Measurements from ENCODE around the gene RPLP2. TPM values are rescaled to one million over a fixed set of nuclear protein-coding genes. Genes with fewer than 3 reads are reported as not detected.

The RPLP2 gene
- total RNA-seq, 1 experiment from 2014 or later: 2,582 TPM

DNA sequence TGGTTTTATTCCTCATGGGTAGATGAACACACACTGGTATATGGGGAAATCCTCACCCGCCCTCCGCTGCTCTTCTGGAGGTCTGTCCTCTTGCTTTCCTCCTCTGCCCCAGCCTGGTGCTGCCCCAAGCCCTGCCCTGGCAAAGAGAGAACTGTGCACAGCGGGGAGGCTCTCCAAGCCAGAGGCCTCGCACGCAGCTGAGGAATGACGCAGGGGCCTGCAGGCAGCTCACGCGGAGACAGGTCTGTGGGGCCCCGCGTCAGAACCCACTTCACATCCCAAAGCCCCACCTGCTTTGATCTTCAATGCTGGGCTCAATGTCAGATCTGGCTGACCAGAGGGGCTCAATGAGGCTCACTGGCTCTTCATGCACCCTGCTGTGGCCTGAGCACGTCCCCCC, 42.5 kb upstream of the RPLP2 start (continued):
- TF ChIP-seq, protein P1, sequence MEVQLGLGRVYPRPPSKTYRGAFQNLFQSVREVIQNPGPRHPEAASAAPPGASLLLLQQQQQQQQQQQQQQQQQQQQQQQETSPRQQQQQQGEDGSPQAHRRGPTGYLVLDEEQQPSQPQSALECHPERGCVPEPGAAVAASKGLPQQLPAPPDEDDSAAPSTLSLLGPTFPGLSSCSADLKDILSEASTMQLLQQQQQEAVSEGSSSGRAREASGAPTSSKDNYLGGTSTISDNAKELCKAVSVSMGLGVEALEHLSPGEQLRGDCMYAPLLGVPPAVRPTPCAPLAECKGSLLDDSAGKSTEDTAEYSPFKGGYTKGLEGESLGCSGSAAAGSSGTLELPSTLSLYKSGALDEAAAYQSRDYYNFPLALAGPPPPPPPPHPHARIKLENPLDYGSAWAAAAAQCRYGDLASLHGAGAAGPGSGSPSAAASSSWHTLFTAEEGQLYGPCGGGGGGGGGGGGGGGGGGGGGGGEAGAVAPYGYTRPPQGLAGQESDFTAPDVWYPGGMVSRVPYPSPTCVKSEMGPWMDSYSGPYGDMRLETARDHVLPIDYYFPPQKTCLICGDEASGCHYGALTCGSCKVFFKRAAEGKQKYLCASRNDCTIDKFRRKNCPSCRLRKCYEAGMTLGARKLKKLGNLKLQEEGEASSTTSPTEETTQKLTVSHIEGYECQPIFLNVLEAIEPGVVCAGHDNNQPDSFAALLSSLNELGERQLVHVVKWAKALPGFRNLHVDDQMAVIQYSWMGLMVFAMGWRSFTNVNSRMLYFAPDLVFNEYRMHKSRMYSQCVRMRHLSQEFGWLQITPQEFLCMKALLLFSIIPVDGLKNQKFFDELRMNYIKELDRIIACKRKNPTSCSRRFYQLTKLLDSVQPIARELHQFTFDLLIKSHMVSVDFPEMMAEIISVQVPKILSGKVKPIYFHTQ (CRISPR knock-in tag; IDR thresholded peaks at IDR 0.05): no peak
- no peak for TF ChIP-seq ZNF263 (CRISPR knock-in tag; IDR thresholded peaks at IDR 0.05; ENCODE audit: low read depth)
- TF ChIP-seq, protein P2, sequence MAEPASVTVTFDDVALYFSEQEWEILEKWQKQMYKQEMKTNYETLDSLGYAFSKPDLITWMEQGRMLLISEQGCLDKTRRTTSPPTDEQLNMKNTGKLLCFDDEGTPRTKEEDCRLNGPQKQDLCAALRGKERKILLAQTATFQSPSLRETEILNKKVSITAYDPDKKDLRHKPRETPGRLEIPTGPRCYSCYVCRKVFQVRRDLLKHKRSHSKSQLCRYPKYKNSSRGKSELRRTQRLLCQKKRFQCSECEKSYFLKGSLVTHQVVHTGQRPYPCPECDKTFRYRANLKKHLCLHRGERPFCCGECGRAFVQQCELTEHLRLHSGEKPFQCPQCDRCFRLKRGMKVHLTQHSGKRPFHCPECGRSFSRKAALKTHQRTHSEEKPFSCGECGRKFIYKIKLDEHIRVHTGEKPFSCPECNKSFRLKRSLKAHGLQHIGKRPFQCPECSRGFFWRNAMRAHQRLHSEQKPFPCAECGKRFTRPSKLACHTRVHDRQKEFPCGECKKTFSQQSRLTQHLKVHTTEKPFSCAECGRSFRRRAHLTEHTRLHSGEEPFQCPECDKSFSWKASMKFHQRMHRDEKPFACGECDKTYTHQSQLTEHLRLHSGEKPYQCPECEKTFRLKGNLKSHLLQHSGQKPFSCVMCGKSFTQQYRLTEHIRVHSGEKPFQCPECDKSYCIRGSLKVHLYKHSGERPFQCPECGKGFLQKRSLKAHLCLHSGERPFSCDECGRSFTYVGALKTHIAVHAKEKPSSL (CRISPR knock-in tag; conservative IDR thresholded peaks at IDR 0.05): no peak
- TF ChIP-seq, protein P3, sequence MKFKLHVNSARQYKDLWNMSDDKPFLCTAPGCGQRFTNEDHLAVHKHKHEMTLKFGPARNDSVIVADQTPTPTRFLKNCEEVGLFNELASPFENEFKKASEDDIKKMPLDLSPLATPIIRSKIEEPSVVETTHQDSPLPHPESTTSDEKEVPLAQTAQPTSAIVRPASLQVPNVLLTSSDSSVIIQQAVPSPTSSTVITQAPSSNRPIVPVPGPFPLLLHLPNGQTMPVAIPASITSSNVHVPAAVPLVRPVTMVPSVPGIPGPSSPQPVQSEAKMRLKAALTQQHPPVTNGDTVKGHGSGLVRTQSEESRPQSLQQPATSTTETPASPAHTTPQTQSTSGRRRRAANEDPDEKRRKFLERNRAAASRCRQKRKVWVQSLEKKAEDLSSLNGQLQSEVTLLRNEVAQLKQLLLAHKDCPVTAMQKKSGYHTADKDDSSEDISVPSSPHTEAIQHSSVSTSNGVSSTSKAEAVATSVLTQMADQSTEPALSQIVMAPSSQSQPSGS (CRISPR knock-in tag; IDR thresholded peaks at IDR 0.05; ENCODE audit: borderline replicate concordance, low read depth): no peak
- TF ChIP-seq, protein P4, sequence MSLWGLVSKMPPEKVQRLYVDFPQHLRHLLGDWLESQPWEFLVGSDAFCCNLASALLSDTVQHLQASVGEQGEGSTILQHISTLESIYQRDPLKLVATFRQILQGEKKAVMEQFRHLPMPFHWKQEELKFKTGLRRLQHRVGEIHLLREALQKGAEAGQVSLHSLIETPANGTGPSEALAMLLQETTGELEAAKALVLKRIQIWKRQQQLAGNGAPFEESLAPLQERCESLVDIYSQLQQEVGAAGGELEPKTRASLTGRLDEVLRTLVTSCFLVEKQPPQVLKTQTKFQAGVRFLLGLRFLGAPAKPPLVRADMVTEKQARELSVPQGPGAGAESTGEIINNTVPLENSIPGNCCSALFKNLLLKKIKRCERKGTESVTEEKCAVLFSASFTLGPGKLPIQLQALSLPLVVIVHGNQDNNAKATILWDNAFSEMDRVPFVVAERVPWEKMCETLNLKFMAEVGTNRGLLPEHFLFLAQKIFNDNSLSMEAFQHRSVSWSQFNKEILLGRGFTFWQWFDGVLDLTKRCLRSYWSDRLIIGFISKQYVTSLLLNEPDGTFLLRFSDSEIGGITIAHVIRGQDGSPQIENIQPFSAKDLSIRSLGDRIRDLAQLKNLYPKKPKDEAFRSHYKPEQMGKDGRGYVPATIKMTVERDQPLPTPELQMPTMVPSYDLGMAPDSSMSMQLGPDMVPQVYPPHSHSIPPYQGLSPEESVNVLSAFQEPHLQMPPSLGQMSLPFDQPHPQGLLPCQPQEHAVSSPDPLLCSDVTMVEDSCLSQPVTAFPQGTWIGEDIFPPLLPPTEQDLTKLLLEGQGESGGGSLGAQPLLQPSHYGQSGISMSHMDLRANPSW (CRISPR knock-in tag; conservative IDR thresholded peaks at IDR 0.05; ENCODE audit: low read depth): no peak
- TF ChIP-seq, protein P5, sequence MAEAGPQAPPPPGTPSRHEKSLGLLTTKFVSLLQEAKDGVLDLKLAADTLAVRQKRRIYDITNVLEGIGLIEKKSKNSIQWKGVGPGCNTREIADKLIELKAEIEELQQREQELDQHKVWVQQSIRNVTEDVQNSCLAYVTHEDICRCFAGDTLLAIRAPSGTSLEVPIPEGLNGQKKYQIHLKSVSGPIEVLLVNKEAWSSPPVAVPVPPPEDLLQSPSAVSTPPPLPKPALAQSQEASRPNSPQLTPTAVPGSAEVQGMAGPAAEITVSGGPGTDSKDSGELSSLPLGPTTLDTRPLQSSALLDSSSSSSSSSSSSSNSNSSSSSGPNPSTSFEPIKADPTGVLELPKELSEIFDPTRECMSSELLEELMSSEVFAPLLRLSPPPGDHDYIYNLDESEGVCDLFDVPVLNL (CRISPR knock-in tag; IDR thresholded peaks at IDR 0.05; ENCODE audit: borderline replicate concordance, low read depth): no peak
- TF ChIP-seq FOXJ3 (CRISPR knock-in tag; IDR thresholded peaks at IDR 0.05; ENCODE audit: borderline replicate concordance): no peak
- no peak for TF ChIP-seq ZNF138 (CRISPR knock-in tag; conservative IDR thresholded peaks at IDR 0.05)
- TF ChIP-seq, protein P6, sequence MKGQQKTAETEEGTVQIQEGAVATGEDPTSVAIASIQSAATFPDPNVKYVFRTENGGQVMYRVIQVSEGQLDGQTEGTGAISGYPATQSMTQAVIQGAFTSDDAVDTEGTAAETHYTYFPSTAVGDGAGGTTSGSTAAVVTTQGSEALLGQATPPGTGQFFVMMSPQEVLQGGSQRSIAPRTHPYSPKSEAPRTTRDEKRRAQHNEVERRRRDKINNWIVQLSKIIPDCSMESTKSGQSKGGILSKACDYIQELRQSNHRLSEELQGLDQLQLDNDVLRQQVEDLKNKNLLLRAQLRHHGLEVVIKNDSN (CRISPR knock-in tag; IDR thresholded peaks at IDR 0.05): no peak
- no peak for TF ChIP-seq GTF2I (CRISPR knock-in tag; conservative IDR thresholded peaks at IDR 0.05)
- TF ChIP-seq, protein P7, sequence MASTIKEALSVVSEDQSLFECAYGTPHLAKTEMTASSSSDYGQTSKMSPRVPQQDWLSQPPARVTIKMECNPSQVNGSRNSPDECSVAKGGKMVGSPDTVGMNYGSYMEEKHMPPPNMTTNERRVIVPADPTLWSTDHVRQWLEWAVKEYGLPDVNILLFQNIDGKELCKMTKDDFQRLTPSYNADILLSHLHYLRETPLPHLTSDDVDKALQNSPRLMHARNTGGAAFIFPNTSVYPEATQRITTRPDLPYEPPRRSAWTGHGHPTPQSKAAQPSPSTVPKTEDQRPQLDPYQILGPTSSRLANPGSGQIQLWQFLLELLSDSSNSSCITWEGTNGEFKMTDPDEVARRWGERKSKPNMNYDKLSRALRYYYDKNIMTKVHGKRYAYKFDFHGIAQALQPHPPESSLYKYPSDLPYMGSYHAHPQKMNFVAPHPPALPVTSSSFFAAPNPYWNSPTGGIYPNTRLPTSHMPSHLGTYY (CRISPR knock-in tag; IDR thresholded peaks at IDR 0.05): no peak
- TF ChIP-seq JUN (CRISPR knock-in tag; IDR thresholded peaks at IDR 0.05): no peak
- no peak for TF ChIP-seq CREM (CRISPR knock-in tag; IDR thresholded peaks at IDR 0.05)
- TF ChIP-seq CBFB (CRISPR knock-in tag; IDR thresholded peaks at IDR 0.05; ENCODE audit: low read depth): no peak
- no peak for TF ChIP-seq EMX1 (CRISPR knock-in tag; IDR thresholded peaks at IDR 0.05)
- TF ChIP-seq ZNF232 (CRISPR knock-in tag; IDR thresholded peaks at IDR 0.05): no peak
